Gastroesophageal sphincter (tissue), 4 donors: ENCODE measurements around the gene COL6A3. TPM values are rescaled to one million over a fixed set of nuclear protein-coding genes. Genes with fewer than 3 reads are reported as not detected.
"Not testable (repeated sequence)": the region's sequence is repeated elsewhere in the genome, so short reads cannot be mapped to it uniquely, and the experiment has no call there.

ENCODE experiments used
- ATAC-seq: fragments of 150-250 bp; one replicate; pipeline ENCODE4 v1.9.1; 2016; ENCODE audit warnings: mild to moderate bottlenecking, moderate library complexity
- H3K27ac ChIP-seq, 4 donors: fragments of 200-600 bp; sonication (generic) in 3 of 4; 1 replicate in 3 of 4; 2 replicates in 1 of 4; pipeline ENCODE4 v1.5.1; 2016 to 2019
- H3K27me3 ChIP-seq: fragments of 200-600 bp; sonication (generic); one replicate; pipeline ENCODE4 v1.5.1; 2019
- H3K36me3 ChIP-seq, 2 donors: fragments of 200-600 bp; sonication (generic); one replicate each; pipeline ENCODE4 v1.5.1; 2019; ENCODE audit warnings: control low read depth in 1 of 2
- H3K4me1 ChIP-seq, 3 donors: fragments of 200-600 bp; sonication (generic); 1 replicate in 2 of 3; 2 replicates in 1 of 3; pipeline ENCODE4 v1.5.1; 2016 to 2019; ENCODE audit warnings: control low read depth in 2 of 3
- H3K4me3 ChIP-seq, 2 donors: fragments of 200-600 bp; sonication (generic); one replicate each; pipeline ENCODE4 v1.5.1; 2019; ENCODE audit warnings: mild to moderate bottlenecking in 1 of 2, moderate library complexity in 1 of 2
- H3K9me3 ChIP-seq, 3 donors: fragments of 200-600 bp; sonication (generic); one replicate each; pipeline ENCODE4 v1.5.1; 2017 to 2019; ENCODE audit warnings: control low read depth in 2 of 3
- EP300 ChIP-seq: sonication (generic); formaldehyde crosslinking; IDR thresholded peaks from one replicate; pipeline ENCODE4 v1.6.1; 2017; ENCODE audit warnings: antibody characterized with exemption, mild to moderate bottlenecking
- POLR2A ChIP-seq, 2 donors: fragments of 450-650 bp; IDR thresholded peaks; one replicate each; pipeline ENCODE4 v1.6.1; 2017; ENCODE audit warnings: antibody characterized with exemption in 2 of 2, mild to moderate bottlenecking in 2 of 2, moderate library complexity in 1 of 2
- POLR2AphosphoS5 ChIP-seq: sonication (generic); formaldehyde crosslinking; IDR thresholded peaks from one replicate; pipeline ENCODE4 v1.6.1; 2017; ENCODE audit warnings: antibody characterized with exemption
- WGBS, 2 donors: methylation state at CpG; one replicate each; pipeline ENCODE4 v1.1.5; 2018; ENCODE audit warnings: low coverage in 1 of 2; 5-methylcytosine and 5-hydroxymethylcytosine counted together
- total RNA-seq, 4 donors: library from RNA; depleted of rRNA; stranded (reverse); fragments of >200 nt; gene quantifications; one replicate each; pipeline ENCODE4 v1.1.0, GENCODE V29; 2016
- TF ChIP-seq, protein P1 (sequence below), 4 experiments: fragments of 200-600 bp in 2 of 4; fragments of 450-650 bp in 2 of 4; sonication (generic) in 1 of 4; IDR thresholded peaks; one replicate each; pipeline ENCODE4 v1.5.1; 2017 to 2019; ENCODE audit warnings: antibody characterized with exemption in 4 of 4, mild to moderate bottlenecking in 2 of 4, moderate library complexity in 2 of 4

The COL6A3 gene
- total RNA-seq, 4 donors from 2014 or later: 110 to 421 (median 310) TPM

- Histone ChIP-seq H3K4me3 (peak overlapping the region; percentile 52 to 63), H3K4me1 (peaks cover 12 to 69% (median 19%) of the 10 kb centered on the region in 3 donors), H3K9me3 (no peaks in the 10 kb centered on the region), H3K36me3 (no peaks in the 10 kb centered on the region), H3K27ac (peak overlapping the region; percentile 79 to 94 (median 92)), H3K27me3 (no peaks in the 10 kb centered on the region)
- 21 to 32% methylated on average over 6 to 11 of the region's 16 CpGs for WGBS, 2 donors
- TF ChIP-seq POLR2A (IDR thresholded peaks at IDR 0.05) (no peak), EP300 (no peak), POLR2AphosphoS5 (peak; percentile 43)
- TF ChIP-seq, protein P1, sequence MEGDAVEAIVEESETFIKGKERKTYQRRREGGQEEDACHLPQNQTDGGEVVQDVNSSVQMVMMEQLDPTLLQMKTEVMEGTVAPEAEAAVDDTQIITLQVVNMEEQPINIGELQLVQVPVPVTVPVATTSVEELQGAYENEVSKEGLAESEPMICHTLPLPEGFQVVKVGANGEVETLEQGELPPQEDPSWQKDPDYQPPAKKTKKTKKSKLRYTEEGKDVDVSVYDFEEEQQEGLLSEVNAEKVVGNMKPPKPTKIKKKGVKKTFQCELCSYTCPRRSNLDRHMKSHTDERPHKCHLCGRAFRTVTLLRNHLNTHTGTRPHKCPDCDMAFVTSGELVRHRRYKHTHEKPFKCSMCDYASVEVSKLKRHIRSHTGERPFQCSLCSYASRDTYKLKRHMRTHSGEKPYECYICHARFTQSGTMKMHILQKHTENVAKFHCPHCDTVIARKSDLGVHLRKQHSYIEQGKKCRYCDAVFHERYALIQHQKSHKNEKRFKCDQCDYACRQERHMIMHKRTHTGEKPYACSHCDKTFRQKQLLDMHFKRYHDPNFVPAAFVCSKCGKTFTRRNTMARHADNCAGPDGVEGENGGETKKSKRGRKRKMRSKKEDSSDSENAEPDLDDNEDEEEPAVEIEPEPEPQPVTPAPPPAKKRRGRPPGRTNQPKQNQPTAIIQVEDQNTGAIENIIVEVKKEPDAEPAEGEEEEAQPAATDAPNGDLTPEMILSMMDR (IDR thresholded peaks at IDR 0.05): peak in 1 of 4 experiments; percentile 16
- ATAC-seq: peak; percentile 19
These were observed 2.1 kb downstream of the COL6A3 start for GRCh38 chr2:237411683-237412423.

DNA sequence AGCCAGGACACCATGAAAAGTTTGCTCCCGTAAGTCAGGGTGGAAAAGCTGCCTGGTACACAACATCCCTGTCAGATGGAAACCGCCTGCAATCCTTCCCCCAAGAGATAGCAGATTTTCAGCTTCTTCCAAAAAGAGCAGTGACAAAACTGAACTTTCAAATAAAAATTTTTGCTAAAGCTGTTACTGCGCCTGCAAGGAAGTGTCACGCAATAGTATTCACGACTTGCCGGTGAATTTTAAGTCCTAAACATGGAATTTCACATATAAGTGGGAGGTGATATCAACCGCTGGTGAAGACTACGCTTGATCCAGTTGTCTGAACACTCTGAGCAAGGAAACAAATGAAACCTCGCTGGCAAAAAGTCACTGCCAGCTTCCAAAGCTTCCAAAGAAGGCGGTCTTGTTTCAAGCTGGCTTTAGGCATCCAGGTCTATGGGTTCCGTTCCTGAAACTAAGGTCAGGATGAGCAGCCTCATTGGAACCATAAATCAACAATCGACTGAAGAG lies 2.8 kb downstream of the COL6A3 start:
- H3K4me1 ChIP-seq: peaks cover 12 to 76% (median 19%) of the 10 kb centered on the region in 3 donors
- peak overlapping the region; percentile 79 to 94 (median 92) for H3K27ac ChIP-seq
- 17 to 38% methylated on average over 6 to 10 of the region's 12 CpGs for WGBS, 2 donors

DNA sequence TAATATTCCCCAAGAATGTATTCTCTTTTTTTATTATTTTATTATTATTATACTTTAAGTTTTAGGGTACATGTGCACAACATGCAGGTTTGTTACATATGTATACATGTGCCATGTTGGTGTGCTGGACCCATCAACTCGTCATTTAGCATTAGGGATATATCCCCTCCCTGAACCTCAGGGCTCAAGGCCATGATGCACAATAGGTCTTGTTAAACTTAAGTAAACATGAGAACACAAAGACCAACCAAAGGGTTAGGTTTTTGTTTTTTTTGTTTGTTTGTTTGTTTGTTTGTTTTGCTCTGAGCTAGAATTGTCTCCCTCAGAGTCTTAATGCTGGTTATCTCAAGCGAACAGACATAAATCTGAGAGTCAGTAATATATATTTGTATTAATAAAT lies 4.7 kb downstream of the COL6A3 start:
- H3K27ac ChIP-seq: peak overlapping the region; percentile 79 to 94 (median 85)
- not testable (repeated sequence) for H3K36me3 ChIP-seq, ATAC-seq, H3K9me3 ChIP-seq, H3K27me3 ChIP-seq
- peak overlapping the region in 1 of 2 donors; percentile 30 for H3K4me3 ChIP-seq
- WGBS, 2 donors: 78 to 97% methylated on average over 2 of the region's 2 CpGs
- H3K4me1 ChIP-seq: peaks cover 12 to 91% (median 29%) of the 10 kb centered on the region in 3 donors

More for the DNA sequence above, 2.8 kb downstream of the COL6A3 start:
- TF ChIP-seq POLR2AphosphoS5 (peak; percentile 21), EP300 (no peak), POLR2A (IDR thresholded peaks at IDR 0.05) (no peak)
- TF ChIP-seq, protein P1 (IDR thresholded peaks at IDR 0.05): no peak
- no peaks in the 10 kb centered on the region for H3K9me3 ChIP-seq
- H3K4me3 ChIP-seq: peak overlapping the region; percentile 52 to 63
- H3K36me3 ChIP-seq: no peaks in the 10 kb centered on the region
- H3K27me3 ChIP-seq: no peaks in the 10 kb centered on the region
- ATAC-seq: no peak

DNA sequence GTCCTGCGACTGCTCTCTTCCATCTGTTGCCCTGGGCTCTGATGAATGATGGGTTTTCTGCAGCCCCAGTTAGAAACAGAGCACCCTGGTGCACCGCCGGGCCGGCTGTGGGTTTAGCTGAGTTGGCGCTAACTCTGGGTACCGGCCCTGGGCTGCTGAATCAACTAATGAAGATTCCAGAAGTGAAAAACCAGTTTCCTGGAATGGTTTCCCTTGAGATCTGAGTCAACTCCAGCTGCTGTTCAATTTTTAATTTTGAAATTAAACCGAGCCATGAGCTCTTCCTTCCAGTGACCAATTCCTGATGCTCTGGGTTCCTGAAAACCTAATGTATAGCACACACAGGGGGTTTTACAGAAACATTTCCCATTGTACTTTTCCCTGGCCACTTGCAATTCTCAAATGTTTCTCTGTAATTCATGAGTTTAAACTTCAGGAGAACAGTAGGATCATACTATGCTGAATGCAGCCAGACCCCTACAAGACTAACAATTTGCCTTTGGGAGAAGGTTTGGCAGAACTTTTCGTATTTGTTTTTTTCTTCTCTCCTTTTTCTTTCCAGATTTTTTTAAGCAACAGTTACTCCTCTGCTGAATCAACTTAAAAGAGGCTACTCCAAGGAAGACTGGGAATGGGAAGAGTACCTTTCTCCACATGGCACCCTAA lies 5.5 kb downstream of the COL6A3 start:
- H3K9me3 ChIP-seq: no peaks in the 10 kb centered on the region
- no peaks in the 10 kb centered on the region for H3K27me3 ChIP-seq
- peak overlapping the region; percentile 79 to 94 (median 87) for H3K27ac ChIP-seq
- H3K4me1 ChIP-seq: peaks cover 12 to 96% (median 29%) of the 10 kb centered on the region in 3 donors
- peak; percentile 26 for ATAC-seq
- TF ChIP-seq POLR2A (IDR thresholded peaks at IDR 0.05) (peak in 1 of 2 donors; percentile 18), POLR2AphosphoS5 (peak; percentile 55), EP300 (no peak)
- TF ChIP-seq, protein P1 (IDR thresholded peaks at IDR 0.05): no peak
- H3K36me3 ChIP-seq: no peaks in the 10 kb centered on the region
- peak overlapping the region in 1 of 2 donors; percentile 30 for H3K4me3 ChIP-seq
- WGBS, 2 donors: 10 to 23% methylated on average over 3 to 7 of the region's 8 CpGs

DNA sequence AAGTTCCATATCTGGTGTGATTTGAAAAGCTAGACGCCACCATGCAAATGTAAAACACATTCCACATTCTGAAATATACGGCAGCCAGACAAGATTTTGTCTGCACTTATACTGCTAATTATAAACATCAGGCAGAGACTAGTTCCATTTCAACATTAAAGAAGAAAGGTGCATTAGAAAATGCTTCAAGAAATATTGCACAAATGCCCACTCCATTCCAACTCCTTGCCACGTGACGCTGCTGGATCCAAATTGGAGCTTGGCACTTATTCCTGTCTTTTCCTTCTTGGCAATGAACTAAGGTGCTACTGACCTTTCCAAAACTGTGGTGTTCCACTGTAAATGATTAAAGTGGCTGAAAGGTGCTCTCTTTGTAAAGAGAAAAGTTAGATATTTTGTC lies 6.3 kb downstream of the COL6A3 start:
- TF ChIP-seq, protein P1 (IDR thresholded peaks at IDR 0.05): peak in 2 of 4 experiments; percentile 16 to 39
- TF ChIP-seq POLR2A (IDR thresholded peaks at IDR 0.05) (no peak), EP300 (no peak), POLR2AphosphoS5 (peak; percentile 57)
- H3K27ac ChIP-seq: peak overlapping the region; percentile 79 to 94 (median 87)
- 11 to 37% methylated on average over 3 to 4 of the region's 4 CpGs for WGBS, 2 donors
- no peaks in the 10 kb centered on the region for H3K27me3 ChIP-seq
- H3K36me3 ChIP-seq: no peaks in the 10 kb centered on the region
- H3K4me3 ChIP-seq: peak overlapping the region in 1 of 2 donors; percentile 30
- no peaks in the 10 kb centered on the region for H3K9me3 ChIP-seq
- peaks cover 12 to 96% (median 29%) of the 10 kb centered on the region in 3 donors for H3K4me1 ChIP-seq
- ATAC-seq: no peak
